ENCODE data around the gene WSCD2.

WSCD2 gene

GRCh38 chr12:108239378-108239777 lies 110.3 kb downstream of the WSCD2 start:
- Histone ChIP-seq H3K9me3 (no peaks in the 10 kb centered on the region), H3K4me3 (ENCODE audit: low read depth in 1 of 2, low read length in 1 of 2) (no peak overlapping the region), H3K27me3 (peaks cover 12% of the 10 kb centered on the region), H3K27ac (no peak overlapping the region), H3K36me3 (no peaks in the 10 kb centered on the region), H3K4me1 (ENCODE audit: control insufficient read depth in 1 of 2, insufficient read depth in 1 of 2, low read depth in 1 of 2, low read length in 1 of 2) (no peaks in the 10 kb centered on the region)
- no peak for TF ChIP-seq CTCF (IDR thresholded peaks at IDR 0.05)

- no peak for TF ChIP-seq CTCF (IDR thresholded peaks at IDR 0.05)
- no peak overlapping the region for H3K4me3 ChIP-seq (ENCODE audit: low read depth in 1 of 2, low read length in 1 of 2)
- H3K4me1 ChIP-seq (ENCODE audit: control insufficient read depth in 1 of 2, insufficient read depth in 1 of 2, low read depth in 1 of 2, low read length in 1 of 2) = no peaks in the 10 kb centered on the region
- H3K27me3 ChIP-seq = peaks cover 12% of the 10 kb centered on the region
- H3K36me3 ChIP-seq = no peaks in the 10 kb centered on the region
- no peak overlapping the region for H3K27ac ChIP-seq
- no peaks in the 10 kb centered on the region for H3K9me3 ChIP-seq
These were observed 111.1 kb downstream of the WSCD2 start for GRCh38 chr12:108240027-108240785.

GRCh38 chr12:108240928-108241327 lies 111.8 kb downstream of the WSCD2 start:
- H3K9me3 ChIP-seq = no peaks in the 10 kb centered on the region
- no peaks in the 10 kb centered on the region for H3K36me3 ChIP-seq
- no peak for TF ChIP-seq CTCF (IDR thresholded peaks at IDR 0.05)
- H3K4me1 ChIP-seq (ENCODE audit: control insufficient read depth in 1 of 2, insufficient read depth in 1 of 2, low read depth in 1 of 2, low read length in 1 of 2) = no peaks in the 10 kb centered on the region
- H3K27me3 ChIP-seq = peaks cover 12% of the 10 kb centered on the region
- H3K4me3 ChIP-seq (ENCODE audit: low read depth in 1 of 2, low read length in 1 of 2) = no peak overlapping the region
- H3K27ac ChIP-seq = no peak overlapping the region

- no peak for TF ChIP-seq CTCF (IDR thresholded peaks at IDR 0.05)
- Histone ChIP-seq H3K4me3 (ENCODE audit: low read depth in 1 of 2, low read length in 1 of 2) (no peak overlapping the region), H3K4me1 (ENCODE audit: control insufficient read depth in 1 of 2, insufficient read depth in 1 of 2, low read depth in 1 of 2, low read length in 1 of 2) (no peaks in the 10 kb centered on the region), H3K27ac (no peak overlapping the region), H3K36me3 (no peaks in the 10 kb centered on the region), H3K9me3 (no peaks in the 10 kb centered on the region), H3K27me3 (peaks cover 12% of the 10 kb centered on the region)
These were observed 113.1 kb downstream of the WSCD2 start for GRCh38 chr12:108241986-108242703.

- Histone ChIP-seq H3K27me3 (no peaks in the 10 kb centered on the region), H3K4me1 (ENCODE audit: control insufficient read depth in 1 of 2, insufficient read depth in 1 of 2, low read depth in 1 of 2, low read length in 1 of 2) (no peaks in the 10 kb centered on the region), H3K4me3 (ENCODE audit: low read depth in 1 of 2, low read length in 1 of 2) (no peak overlapping the region), H3K36me3 (no peaks in the 10 kb centered on the region), H3K9me3 (no peaks in the 10 kb centered on the region), H3K27ac (no peak overlapping the region)
- TF ChIP-seq CTCF (IDR thresholded peaks at IDR 0.05) = no peak
These were observed 118.0 kb downstream of the WSCD2 start for GRCh38 chr12:108247130-108247529.
